ENCODE results near the gene UBA5. TPM values are rescaled to one million over a fixed set of nuclear protein-coding genes. Genes with fewer than 3 reads are reported as not detected.

UBA5 gene
- total RNA-seq, 1 donor from 2014 or later, result 19.4 TPM

GRCh38 chr3:132716372-132716771, 56.2 kb downstream of the UBA5 start:
- DNase-seq (ENCODE audit: low read depth in 2 of 2), result no peak

GRCh38 chr3:132720228-132720627, 60.1 kb downstream of the UBA5 start:
- DNase-seq (ENCODE audit: low read depth in 2 of 2), result peak in 1 of 2 donors; percentile 20

- DNase-seq (ENCODE audit: low read depth in 2 of 2), result peak; percentile 84 to 85
Measured at GRCh38 chr3:132721479-132722164, 61.5 kb downstream of the UBA5 start.

- peak; percentile 98 for DNase-seq (ENCODE audit: low read depth in 2 of 2)
Measured at GRCh38 chr3:132722165-132723023, 62.3 kb downstream of the UBA5 start, which contains the start of gene NPHP3. Gene NPHP3 (minus strand): TSS chr3:132722409. CDS start chr3:132722355, 54 bp downstream.

GRCh38 chr3:132723024-132723950, 63.2 kb downstream of the UBA5 start:
- no peak for DNase-seq (ENCODE audit: low read depth in 2 of 2)

- peak; percentile 48 to 52 for DNase-seq (ENCODE audit: low read depth in 2 of 2)
Measured at GRCh38 chr3:132726341-132726823, 66.3 kb downstream of the UBA5 start.

Other genes starting within 250 kb of the UBA5 start
- 34.9 and 42.3 TPM in 2 replicates for gene DNAJC13, start 242.8 kb upstream of the UBA5 start, total RNA-seq
- 0.20 and 1.3 TPM in 2 replicates for gene ACKR4, start 63.1 kb upstream of the UBA5 start, total RNA-seq
- gene ACAD11, start 520 bp upstream of the UBA5 start, total RNA-seq, result 10.3 and 13.9 TPM in 2 replicates
- gene NPHP3, start 62.1 kb downstream of the UBA5 start, total RNA-seq, result 10.2 and 17.9 TPM in 2 replicates